OCI-LY7 (cell line): ENCODE measurements around the gene ISCU.

Experiments used
- EZH2phosphoT487 ChIP-seq: fragments of 200-600 bp; sonication (generic); IDR thresholded peaks from 2 replicates; pipeline ENCODE4 v1.6.1; 2018; ENCODE audit warnings: low read depth, borderline replicate concordance, mild to moderate bottlenecking, mixed run types, antibody characterized with exemption, low read length, moderate library complexity, mixed read lengths
- TF ChIP-seq, protein P1 (sequence below): fragments of 200-600 bp; sonication (generic); conservative IDR thresholded peaks from 2 replicates; pipeline ENCODE4 v1.5.1; 2014; ENCODE audit warnings: mild to moderate bottlenecking, antibody characterized with exemption, low read length, moderate library complexity, mixed read lengths

DNA sequence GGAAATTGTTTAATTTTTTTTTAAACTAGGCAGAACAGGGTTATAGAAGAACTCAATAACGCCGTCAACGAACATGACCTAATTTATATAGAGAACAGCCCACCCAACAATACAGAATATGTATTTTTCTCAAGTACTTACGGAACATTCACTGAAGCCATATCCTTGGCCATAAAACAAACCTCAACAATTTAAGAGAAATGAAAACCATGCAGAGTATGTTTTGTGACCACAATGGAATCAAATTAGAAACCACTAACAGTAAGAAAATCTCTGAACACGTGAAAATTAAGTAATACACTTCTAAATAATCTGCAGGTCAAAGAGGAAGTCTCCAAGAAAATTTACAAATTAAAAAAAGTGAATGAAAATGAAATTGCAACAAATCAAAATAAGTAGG is 10.9 kb upstream of the ISCU start:
- TF ChIP-seq, protein P1, sequence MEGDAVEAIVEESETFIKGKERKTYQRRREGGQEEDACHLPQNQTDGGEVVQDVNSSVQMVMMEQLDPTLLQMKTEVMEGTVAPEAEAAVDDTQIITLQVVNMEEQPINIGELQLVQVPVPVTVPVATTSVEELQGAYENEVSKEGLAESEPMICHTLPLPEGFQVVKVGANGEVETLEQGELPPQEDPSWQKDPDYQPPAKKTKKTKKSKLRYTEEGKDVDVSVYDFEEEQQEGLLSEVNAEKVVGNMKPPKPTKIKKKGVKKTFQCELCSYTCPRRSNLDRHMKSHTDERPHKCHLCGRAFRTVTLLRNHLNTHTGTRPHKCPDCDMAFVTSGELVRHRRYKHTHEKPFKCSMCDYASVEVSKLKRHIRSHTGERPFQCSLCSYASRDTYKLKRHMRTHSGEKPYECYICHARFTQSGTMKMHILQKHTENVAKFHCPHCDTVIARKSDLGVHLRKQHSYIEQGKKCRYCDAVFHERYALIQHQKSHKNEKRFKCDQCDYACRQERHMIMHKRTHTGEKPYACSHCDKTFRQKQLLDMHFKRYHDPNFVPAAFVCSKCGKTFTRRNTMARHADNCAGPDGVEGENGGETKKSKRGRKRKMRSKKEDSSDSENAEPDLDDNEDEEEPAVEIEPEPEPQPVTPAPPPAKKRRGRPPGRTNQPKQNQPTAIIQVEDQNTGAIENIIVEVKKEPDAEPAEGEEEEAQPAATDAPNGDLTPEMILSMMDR = no peak
- no peak for TF ChIP-seq EZH2phosphoT487
